ENCODE measurements around the gene MAPKBP1. TPM values are rescaled to one million over a fixed set of nuclear protein-coding genes. Genes with fewer than 3 reads are reported as not detected.

Gene MAPKBP1
- total and polyA plus RNA-seq, 2 of the 4 experiments (the other 2 are of a cell fraction) = 12.5 to 15.3 TPM

DNA sequence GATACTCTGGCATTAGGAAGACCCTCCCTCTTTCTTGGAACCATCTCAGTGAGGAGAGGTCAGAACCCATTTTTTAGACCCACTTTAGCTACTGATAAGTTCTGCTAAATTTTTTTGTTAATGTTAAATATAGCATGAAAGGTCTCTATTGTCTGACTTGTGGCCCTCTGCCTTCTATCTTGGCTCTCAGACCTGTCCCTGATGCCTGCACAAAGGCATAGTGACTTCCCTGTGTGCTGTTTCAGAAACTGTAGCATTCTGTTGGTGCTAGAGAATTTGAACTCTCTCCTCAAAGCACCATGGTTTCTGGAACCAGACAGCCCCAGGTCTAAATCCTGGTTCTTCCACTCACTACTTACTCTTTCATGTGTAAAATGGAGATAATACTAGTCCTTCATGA lies 15.4 kb downstream of the MAPKBP1 start:
- no peak overlapping the region for H3K4me2 ChIP-seq (ENCODE audit: low read depth, low read length)
- no peak overlapping the region for H4K5ac ChIP-seq (ENCODE audit: low read depth, low read length)
- intact Hi-C loops (cut with micrococcal nuclease) = no loop called here
- no peak overlapping the region for H3K27ac ChIP-seq (ENCODE audit: insufficient read depth, low read length)
- H2AK5ac ChIP-seq (ENCODE audit: low read depth, low read length) = peak overlapping the region; percentile 55; the same call in 1 of the 2 replicates
- H4K20me1 ChIP-seq (ENCODE audit: insufficient read depth, low read length) = 0 out of 2 replicates have a peak, but pooled peaks cover 3% of the 10 kb centered on the region
- peak overlapping the region; percentile 10; the same call in 1 of the 2 replicates for H4K91ac ChIP-seq (ENCODE audit: insufficient read depth, low read depth, low read length)
- in situ Hi-C loops (cut with MboI; ENCODE audit: low sequenced_read_pairs) = no loop called here
- H3K18ac ChIP-seq (ENCODE audit: low read depth, low read length) = no peak overlapping the region
- ChIA-PET POLR2A (ENCODE audit: unreplicated experiment) (interaction anchor here (0.6 kb wide), 1 partner anchor 21 kb away, joined by 4 read pairs; no protein-coding TSS in a partner anchor), CTCF (interaction anchor here (0.5 to 1.6 kb wide), 3 partner anchors 13 to 248 kb away, joined by 3 to 4 read pairs (median 4); partner anchors contain the start of gene MAPKBP1)
- peaks cover 14% of the 10 kb centered on the region for H3K4me1 ChIP-seq (ENCODE audit: control insufficient read depth, insufficient read depth, low read length)
- no peak overlapping the region for H2BK5ac ChIP-seq (ENCODE audit: low read depth, low read length, poor library complexity, severe bottlenecking)
- H2AK9ac ChIP-seq (replicated peaks; ENCODE audit: low read depth, low read length, poor library complexity) = no peak overlapping the region
- H3K79me1 ChIP-seq (ENCODE audit: low read depth in 1 of 2, low read length in 2 of 2) = peaks cover 44 to 77% of the 10 kb centered on the region in 2 experiments
- peak overlapping the region; percentile 12; the same call in 1 of the 2 replicates for H3K14ac ChIP-seq (replicated peaks; ENCODE audit: low read depth, low read length)
- H3K4ac ChIP-seq (ENCODE audit: low read depth, low read length) = peak overlapping the region; percentile 54
- ATAC-seq (ENCODE audit: low read depth) (no peak), DNase-seq (no peak)
- H2BK15ac ChIP-seq (ENCODE audit: low read depth, low read length) = no peak overlapping the region; the same call in 2 of the 3 replicates
- no peak overlapping the region for H2AFZ ChIP-seq (replicated peaks; ENCODE audit: low read length, poor library complexity)
- no peak overlapping the region for H3K9ac ChIP-seq (ENCODE audit: low read depth, low read length)
- peak overlapping the region; percentile 20; the same call in 1 of the 2 replicates for H3K23ac ChIP-seq (ENCODE audit: low read depth, low read length)
- 0 out of 2 replicates have a peak overlapping the region, but pooled peaks have one; percentile 5 for H2BK20ac ChIP-seq (ENCODE audit: low read depth, low read length)
- no peaks in the 10 kb centered on the region for H3K27me3 ChIP-seq (ENCODE audit: control insufficient read depth, insufficient read depth, low read length)
- H3K36me3 ChIP-seq (ENCODE audit: control insufficient read depth, insufficient read depth, low read length) = no peaks in the 10 kb centered on the region
- peak overlapping the region; percentile 84; the same call in 1 of the 2 replicates for H2BK120ac ChIP-seq (ENCODE audit: low read depth, low read length)
- peaks cover 29% of the 10 kb centered on the region for H3K9me1 ChIP-seq (ENCODE audit: insufficient read depth, low read length)
- no peak overlapping the region for H3K4me3 ChIP-seq (ENCODE audit: insufficient read depth, low read depth, low read length)
- 0 out of 4 replicates have a peak overlapping the region, but pooled peaks of 1 of the 2 experiments have one; percentile 30 for H4K8ac ChIP-seq (ENCODE audit: low read depth in 2 of 2, low read length in 2 of 2)
- no TSS peak for BruUV-seq (replicated peaks)
- no peak for TF ChIP-seq SMC3 (IDR thresholded peaks at IDR 0.05; ENCODE audit: low read depth, low read length)
- TF ChIP-seq RFX5 (IDR thresholded peaks at IDR 0.05; ENCODE audit: low read depth, low read length) = no peak
- TF ChIP-seq, protein P1, sequence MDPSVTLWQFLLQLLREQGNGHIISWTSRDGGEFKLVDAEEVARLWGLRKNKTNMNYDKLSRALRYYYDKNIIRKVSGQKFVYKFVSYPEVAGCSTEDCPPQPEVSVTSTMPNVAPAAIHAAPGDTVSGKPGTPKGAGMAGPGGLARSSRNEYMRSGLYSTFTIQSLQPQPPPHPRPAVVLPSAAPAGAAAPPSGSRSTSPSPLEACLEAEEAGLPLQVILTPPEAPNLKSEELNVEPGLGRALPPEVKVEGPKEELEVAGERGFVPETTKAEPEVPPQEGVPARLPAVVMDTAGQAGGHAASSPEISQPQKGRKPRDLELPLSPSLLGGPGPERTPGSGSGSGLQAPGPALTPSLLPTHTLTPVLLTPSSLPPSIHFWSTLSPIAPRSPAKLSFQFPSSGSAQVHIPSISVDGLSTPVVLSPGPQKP (IDR thresholded peaks at IDR 0.05; ENCODE audit: borderline replicate concordance, low read depth, low read length) = no peak
- TF ChIP-seq RCOR1 (IDR thresholded peaks at IDR 0.05; ENCODE audit: insufficient replicate concordance, low read length) = no peak
- no peaks in the 10 kb centered on the region for H3K9me3 ChIP-seq (ENCODE audit: control insufficient read depth, insufficient read depth, low read length)
- dilution Hi-C loops (cut with HindIII; ENCODE audit: low sequenced_read_pairs, unreplicated experiment) = no loop called here
- no peak overlapping the region for H3K56ac ChIP-seq (ENCODE audit: extremely low read depth, insufficient read depth, low read length)
